Kidney epithelial cell (primary cell): ENCODE measurements around the gene PIEZO2. TPM values are rescaled to one million over a fixed set of nuclear protein-coding genes. Genes with fewer than 3 reads are reported as not detected.

Experiments used
- DNase-seq: peaks from one replicate; pipeline ENCODE4 v3.0.0-alpha.2; 2010; ENCODE audit warnings: low read depth
- H3K27me3 ChIP-seq: 2 replicates; pipeline ENCODE4 v1.6.0; 2011; ENCODE audit warnings: low read length; ENCODE audit not compliant: control insufficient read depth, insufficient read depth
- H3K36me3 ChIP-seq: 2 replicates; pipeline ENCODE4 v1.5.1; 2011; ENCODE audit warnings: low read length; ENCODE audit not compliant: control insufficient read depth, insufficient read depth
- H3K4me3 ChIP-seq: 2 replicates; pipeline ENCODE4 v1.5.1; 2011; ENCODE audit warnings: low read depth, mild to moderate bottlenecking, control low read depth, low read length
- CTCF ChIP-seq: IDR thresholded peaks from 2 replicates; pipeline ENCODE4 v1.5.1; 2011; ENCODE audit warnings: mild to moderate bottlenecking, moderate library complexity, low read length, control low read depth, inconsistent platforms; ENCODE audit not compliant: insufficient read depth, poor library complexity, severe bottlenecking
- total RNA-seq: library from RNA; depleted of rRNA; stranded (reverse); fragments of >200 nt; gene quantifications from 2 replicates; pipeline ENCODE4 v1.2.3, GENCODE V29; 2015

The PIEZO2 gene
- total RNA-seq, 1 donor from 2014 or later = 1.8 TPM

GRCh38 chr18:10950876-10951630 lies 198.3 kb downstream of the PIEZO2 start:
- DNase-seq = no peak
- Histone ChIP-seq H3K36me3 (no peaks in the 10 kb centered on the region), H3K4me3 (no peak overlapping the region), H3K27me3 (no peaks in the 10 kb centered on the region)
- TF ChIP-seq CTCF = no peak

- DNase-seq = no peak
- Histone ChIP-seq H3K27me3 (no peaks in the 10 kb centered on the region), H3K36me3 (no peaks in the 10 kb centered on the region), H3K4me3 (no peak overlapping the region)
- no peak for TF ChIP-seq CTCF
Measured at GRCh38 chr18:10950080-10950875, 199.1 kb downstream of the PIEZO2 start.

DNA sequence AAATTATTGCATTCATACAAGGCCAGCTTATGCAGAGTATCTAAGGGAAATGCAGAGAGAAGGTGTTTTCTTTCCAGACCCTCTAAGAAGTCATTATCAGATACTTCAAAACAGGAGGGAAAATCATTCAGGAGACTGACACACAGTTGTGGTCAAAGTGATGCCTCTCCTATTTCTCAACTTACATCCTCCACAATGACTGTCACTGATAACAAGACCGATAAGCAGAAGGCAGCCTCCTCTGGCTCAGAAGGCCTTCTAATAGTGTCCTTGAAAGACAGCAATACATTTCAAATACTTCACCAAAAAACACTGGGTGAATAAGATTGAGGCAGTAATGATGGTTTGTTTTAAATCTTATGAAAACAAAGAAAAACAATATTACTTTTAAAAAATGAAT lies 199.7 kb downstream of the PIEZO2 start:
- no peak for TF ChIP-seq CTCF
- Histone ChIP-seq H3K27me3 (no peaks in the 10 kb centered on the region), H3K36me3 (no peaks in the 10 kb centered on the region), H3K4me3 (no peak overlapping the region)
- no peak for DNase-seq

GRCh38 chr18:10948421-10948820 lies 200.9 kb downstream of the PIEZO2 start:
- H3K36me3 ChIP-seq = no peaks in the 10 kb centered on the region
- H3K27me3 ChIP-seq = no peaks in the 10 kb centered on the region
- no peak for TF ChIP-seq CTCF
- no peak for DNase-seq
- no peak overlapping the region for H3K4me3 ChIP-seq

DNA sequence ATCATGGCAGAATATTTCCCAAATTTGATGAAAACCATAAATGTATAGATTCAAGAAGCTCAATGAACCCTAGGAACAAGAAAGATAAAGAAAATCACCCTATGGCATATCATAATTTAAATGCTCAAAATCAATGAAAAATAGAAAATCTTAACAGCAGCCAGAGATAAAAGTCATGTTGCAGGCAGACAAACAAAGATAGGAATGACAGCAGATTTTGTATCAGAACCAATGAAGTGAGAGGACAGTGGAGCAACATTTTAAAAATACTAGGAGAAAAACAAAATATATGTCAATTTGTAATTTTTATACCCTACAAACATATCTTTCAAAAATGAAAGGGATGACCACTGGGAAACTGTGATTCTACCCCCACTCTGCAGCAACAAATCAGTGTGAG lies 203.3 kb downstream of the PIEZO2 start:
- no peak for TF ChIP-seq CTCF
- no peaks in the 10 kb centered on the region for H3K27me3 ChIP-seq
- no peaks in the 10 kb centered on the region for H3K36me3 ChIP-seq
- no peak for DNase-seq
- no peak overlapping the region for H3K4me3 ChIP-seq

DNA sequence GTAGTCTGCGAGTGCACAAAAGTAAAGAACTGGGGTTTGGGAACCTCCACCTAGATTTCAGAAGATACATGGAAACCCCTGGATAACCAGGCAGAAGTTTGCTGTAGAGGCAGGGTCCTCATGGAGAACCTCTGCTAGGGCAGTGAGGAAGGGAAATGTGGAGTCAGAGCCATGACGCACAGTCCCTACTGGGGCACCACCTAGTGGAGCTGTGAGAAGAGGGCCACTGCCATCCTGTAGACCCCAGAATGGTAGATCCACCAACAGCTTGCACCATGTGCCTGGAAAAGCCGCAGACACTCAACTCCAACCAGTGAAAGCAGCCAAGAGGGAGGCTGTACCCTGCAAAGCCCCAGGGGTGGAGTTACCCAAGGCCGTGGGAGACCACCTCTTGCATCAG lies 206.4 kb downstream of the PIEZO2 start:
- H3K36me3 ChIP-seq = no peaks in the 10 kb centered on the region
- TF ChIP-seq CTCF = no peak
- no peaks in the 10 kb centered on the region for H3K27me3 ChIP-seq
- no peak for DNase-seq
- H3K4me3 ChIP-seq = no peak overlapping the region
